Muscle of leg (tissue), 11 donors: ENCODE data around the gene RMND1. TPM values are rescaled to one million over a fixed set of nuclear protein-coding genes. Genes with fewer than 3 reads are reported as not detected.
A peak's percentile ranks its signal among the peaks of the same experiment; 100 is the strongest.
"Not testable (repeated sequence)": the region's sequence is repeated elsewhere in the genome, so short reads cannot be mapped to it uniquely, and the experiment has no call there.

Experiments used
- DNase-seq: peaks from one replicate; pipeline ENCODE4 v3.0.0; 2013
- H3K27ac ChIP-seq: one replicate; pipeline ENCODE4 v1.5.1; 2013; ENCODE audit warnings: mild to moderate bottlenecking, low read length, control low read depth
- H3K27me3 ChIP-seq: one replicate; pipeline ENCODE4 v1.6.1; 2013; ENCODE audit warnings: low read length; ENCODE audit not compliant: control insufficient read depth, insufficient read depth
- H3K36me3 ChIP-seq: one replicate; pipeline ENCODE4 v1.6.1; 2013; ENCODE audit warnings: low read length; ENCODE audit not compliant: control insufficient read depth, insufficient read depth
- H3K4me1 ChIP-seq: one replicate; pipeline ENCODE4 v1.6.1; 2013; ENCODE audit warnings: low read length; ENCODE audit not compliant: control insufficient read depth, insufficient read depth
- H3K4me3 ChIP-seq: one replicate; pipeline ENCODE4 v1.5.1; 2013; ENCODE audit warnings: low read length, control low read depth
- H3K9me3 ChIP-seq: replicated peaks from 2 replicates; pipeline ENCODE4 v1.6.1; 2013; ENCODE audit warnings: low read depth, low read length; ENCODE audit not compliant: control insufficient read depth
- WGBS: methylation state at CpG from one replicate; pipeline ENCODE4 v1.1.5; 2013; ENCODE audit warnings: missing lambda C conversion rate; ENCODE audit not compliant: insufficient coverage; 5-methylcytosine and 5-hydroxymethylcytosine counted together
- polyA plus RNA-seq, 8 donors: library from polyadenylated mRNA; unstranded; fragments of 120-200 nt; gene quantifications; one replicate each; pipeline versions ENCODE4 v1.2.1 to v1.2.3, GENCODE V29; 2013; ENCODE audit warnings: inconsistent platforms in 1 of 8, low replicate concordance in 1 of 8; ENCODE audit not compliant: insufficient read length in 8 of 8, insufficient read depth in 1 of 8
- total RNA-seq: library from RNA; stranded (reverse); fragments of 120-200 nt; gene quantifications from one replicate; pipeline ENCODE4 v1.2.4, GENCODE V29; 2013

The RMND1 gene
- total and polyA plus RNA-seq, 9 donors, result 16.2 to 24.0 (median 20.0) TPM

GRCh38 chr6:151461673-151462072 is 9.7 kb upstream of the RMND1 start:
- peaks cover 30% of the 10 kb centered on the region for H3K36me3 ChIP-seq

DNA sequence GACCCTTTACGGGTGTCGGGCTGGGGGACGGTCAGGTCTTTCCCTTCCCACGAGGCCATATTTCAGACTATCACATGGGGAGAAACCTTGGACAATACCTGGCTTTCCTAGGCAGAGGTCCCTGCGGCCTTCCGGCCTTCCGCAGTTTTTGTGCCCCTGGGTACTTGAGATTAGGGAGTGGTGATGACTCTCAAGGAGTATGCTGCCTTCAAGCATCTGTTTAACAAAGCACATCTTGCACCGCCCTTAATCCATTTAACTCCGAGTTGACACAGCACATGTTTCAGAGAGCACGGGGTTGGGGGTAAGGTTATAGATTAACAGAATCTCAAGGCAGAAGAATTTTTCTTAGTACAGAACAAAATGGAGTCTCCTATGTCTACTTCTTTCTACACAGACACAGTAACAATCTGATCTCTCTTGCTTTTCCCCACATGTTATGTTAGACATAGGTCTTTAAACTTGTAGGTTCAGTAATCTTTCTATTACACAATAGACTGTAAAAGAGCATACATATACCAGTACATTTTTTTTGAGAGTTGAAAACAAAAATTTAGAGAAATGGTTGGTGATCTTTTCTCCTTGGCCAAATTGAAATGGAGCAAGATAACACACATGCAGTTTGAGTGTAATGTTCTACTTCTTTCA is 3.9 kb upstream of the RMND1 start:
- H3K36me3 ChIP-seq, result peaks cover 15% of the 10 kb centered on the region
- not testable (repeated sequence) for H3K4me3 ChIP-seq, DNase-seq, H3K27ac ChIP-seq, H3K9me3 ChIP-seq, H3K4me1 ChIP-seq, H3K27me3 ChIP-seq
- WGBS, result no CpG with 5 or more reads among the region's 10 CpGs

More at GRCh38 chr6:151461673-151462072, 9.7 kb upstream of the RMND1 start:
- no peaks in the 10 kb centered on the region for H3K27me3 ChIP-seq
- no peaks in the 10 kb centered on the region for H3K4me1 ChIP-seq
- WGBS, result 100% methylated on average over 1 of the region's 4 CpGs
- no peak overlapping the region for H3K4me3 ChIP-seq
- H3K9me3 ChIP-seq, result no peaks in the 10 kb centered on the region
- H3K27ac ChIP-seq, result no peak overlapping the region
- no peak for DNase-seq

DNA sequence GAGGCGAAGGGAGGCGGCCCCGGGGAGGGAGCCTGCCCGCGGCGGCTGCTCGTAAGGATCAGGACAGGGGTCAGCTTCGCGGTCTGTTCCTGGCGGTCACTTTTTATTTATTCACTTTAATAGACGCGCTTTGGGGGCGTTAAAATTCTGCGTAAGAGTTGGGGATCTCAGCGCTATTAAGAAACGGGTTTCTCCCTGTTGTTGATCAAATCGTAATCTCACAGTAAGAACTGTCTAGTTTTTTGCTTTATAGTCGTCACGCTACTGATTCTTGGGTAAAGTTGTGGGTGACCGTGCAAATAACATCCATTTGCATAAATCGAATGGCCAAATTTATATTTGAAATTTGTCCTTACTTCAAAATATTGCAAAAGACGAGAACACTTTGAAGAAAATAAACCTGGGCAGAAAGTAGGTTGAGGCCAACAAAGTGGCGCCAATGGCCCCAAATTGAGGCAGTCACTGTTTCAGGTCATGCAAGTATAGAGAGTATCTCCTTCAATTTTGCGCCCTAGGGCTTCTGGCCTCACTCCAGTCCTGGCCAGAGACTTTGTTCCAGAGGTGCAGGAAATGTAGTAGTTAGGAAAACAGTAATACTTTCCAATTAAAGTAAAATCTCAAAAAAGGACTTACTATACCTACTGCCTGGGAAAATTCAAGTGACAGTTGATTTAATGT is 963 bp upstream of the RMND1 start:
- H3K27ac ChIP-seq, result peak overlapping the region; percentile 98
- no peaks in the 10 kb centered on the region for H3K9me3 ChIP-seq
- H3K4me3 ChIP-seq, result peak overlapping the region; percentile 90
- peak; percentile 67 for DNase-seq
- H3K4me1 ChIP-seq, result no peaks in the 10 kb centered on the region
- WGBS, result 2% methylated on average over 7 of the region's 24 CpGs
- peaks cover 5% of the 10 kb centered on the region for H3K36me3 ChIP-seq
- no peaks in the 10 kb centered on the region for H3K27me3 ChIP-seq

- under 1% methylated on average over 19 of the region's 22 CpGs for WGBS
- DNase-seq, result no peak
Observed at GRCh38 chr6:151451417-151451949, 443 bp downstream of the RMND1 start.

DNA sequence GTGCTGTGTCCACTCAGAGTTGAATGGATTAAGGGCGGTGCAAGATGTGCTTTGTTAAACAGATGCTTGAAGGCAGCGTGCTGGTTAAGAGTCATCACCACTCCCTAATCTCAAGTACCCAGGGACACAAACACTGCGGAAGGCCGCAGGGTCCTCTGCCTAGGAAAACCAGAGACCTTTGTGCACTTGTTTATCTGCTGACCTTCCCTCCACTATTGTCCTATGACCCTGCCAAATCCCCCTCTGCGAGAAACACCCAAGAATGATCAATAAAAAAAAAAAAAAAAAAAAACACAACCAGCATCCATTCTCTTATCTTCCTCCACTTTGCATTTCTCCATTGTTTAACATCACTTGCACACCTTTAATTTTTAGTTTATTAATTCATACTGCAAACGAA is 998 bp downstream of the RMND1 start:
- no CpG with 5 or more reads among the region's 6 CpGs for WGBS
- H3K9me3 ChIP-seq, result not testable (repeated sequence)

More at GRCh38 chr6:151451417-151451949, 443 bp downstream of the RMND1 start:
- H3K9me3 ChIP-seq, result no peaks in the 10 kb centered on the region
- H3K27me3 ChIP-seq, result no peaks in the 10 kb centered on the region
- peak overlapping the region; percentile 90 for H3K4me3 ChIP-seq
- no peaks in the 10 kb centered on the region for H3K4me1 ChIP-seq
- peaks cover under 1% of the 10 kb centered on the region for H3K36me3 ChIP-seq
- H3K27ac ChIP-seq, result peak overlapping the region; percentile 92

GRCh38 chr6:151448623-151449022 is 3.3 kb downstream of the RMND1 start:
- 99% methylated on average over 8 of the region's 12 CpGs for WGBS
- Histone ChIP-seq H3K9me3 (no peaks in the 10 kb centered on the region), H3K4me3 (no peak overlapping the region), H3K27ac (no peak overlapping the region), H3K4me1 (no peaks in the 10 kb centered on the region), H3K27me3 (no peaks in the 10 kb centered on the region), H3K36me3 (no peaks in the 10 kb centered on the region)
- no peak for DNase-seq

More for the DNA sequence above, 998 bp downstream of the RMND1 start:
- not testable (repeated sequence) for H3K36me3 ChIP-seq, DNase-seq, H3K27ac ChIP-seq, H3K27me3 ChIP-seq, H3K4me1 ChIP-seq
- peak overlapping the region; percentile 90 for H3K4me3 ChIP-seq

DNA sequence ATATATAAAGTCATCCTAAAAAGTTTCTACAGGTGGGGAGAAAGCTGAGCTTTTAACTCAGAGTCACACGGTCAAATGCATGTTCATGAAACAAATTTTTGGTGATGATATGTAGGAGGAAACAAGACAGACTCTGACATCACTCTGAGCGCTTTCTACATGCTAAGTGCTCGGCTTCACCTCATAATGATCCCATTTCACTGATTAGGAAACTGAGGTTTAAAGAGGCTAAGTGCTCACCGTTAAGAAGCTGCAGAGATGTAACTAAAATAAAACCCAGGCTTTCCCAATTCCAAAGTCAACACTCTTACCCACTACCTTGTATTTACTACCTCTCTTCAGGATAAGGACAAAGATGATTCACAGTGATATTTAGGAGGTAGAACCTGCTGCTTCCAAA is 4.7 kb downstream of the RMND1 start:
- Histone ChIP-seq H3K27me3 (no peaks in the 10 kb centered on the region), H3K27ac (no peak overlapping the region), H3K9me3 (no peaks in the 10 kb centered on the region), H3K4me3 (no peak overlapping the region), H3K36me3 (no peaks in the 10 kb centered on the region), H3K4me1 (no peaks in the 10 kb centered on the region)
- 100% methylated on average over 2 of the region's 4 CpGs for WGBS
- no peak for DNase-seq

DNA sequence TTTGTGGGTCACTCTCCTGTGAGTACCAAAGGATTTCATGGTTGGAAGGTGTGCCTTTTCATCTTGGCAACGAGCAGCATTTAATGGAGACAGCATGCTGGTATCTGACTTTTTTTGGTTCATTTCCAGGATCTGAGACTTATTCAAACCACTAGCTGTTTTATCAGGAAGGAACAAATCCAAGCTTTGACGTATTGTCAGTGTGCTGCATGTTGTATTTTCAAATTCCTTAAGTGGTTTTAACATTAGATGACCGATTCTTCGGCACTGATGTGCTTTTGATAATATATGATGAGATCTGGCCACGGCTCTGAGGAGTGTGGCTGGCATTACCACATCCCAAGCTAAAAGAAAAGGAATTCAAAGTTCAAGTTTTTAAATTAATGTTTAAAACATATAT is 6.4 kb downstream of the RMND1 start:
- H3K36me3 ChIP-seq, result no peaks in the 10 kb centered on the region
- H3K27ac ChIP-seq, result no peak overlapping the region
- DNase-seq, result peak; percentile 21
- H3K27me3 ChIP-seq, result no peaks in the 10 kb centered on the region
- H3K4me1 ChIP-seq, result no peaks in the 10 kb centered on the region
- WGBS, result no CpG with 5 or more reads among the region's 5 CpGs
- H3K4me3 ChIP-seq, result no peak overlapping the region
- H3K9me3 ChIP-seq, result no peaks in the 10 kb centered on the region

DNA sequence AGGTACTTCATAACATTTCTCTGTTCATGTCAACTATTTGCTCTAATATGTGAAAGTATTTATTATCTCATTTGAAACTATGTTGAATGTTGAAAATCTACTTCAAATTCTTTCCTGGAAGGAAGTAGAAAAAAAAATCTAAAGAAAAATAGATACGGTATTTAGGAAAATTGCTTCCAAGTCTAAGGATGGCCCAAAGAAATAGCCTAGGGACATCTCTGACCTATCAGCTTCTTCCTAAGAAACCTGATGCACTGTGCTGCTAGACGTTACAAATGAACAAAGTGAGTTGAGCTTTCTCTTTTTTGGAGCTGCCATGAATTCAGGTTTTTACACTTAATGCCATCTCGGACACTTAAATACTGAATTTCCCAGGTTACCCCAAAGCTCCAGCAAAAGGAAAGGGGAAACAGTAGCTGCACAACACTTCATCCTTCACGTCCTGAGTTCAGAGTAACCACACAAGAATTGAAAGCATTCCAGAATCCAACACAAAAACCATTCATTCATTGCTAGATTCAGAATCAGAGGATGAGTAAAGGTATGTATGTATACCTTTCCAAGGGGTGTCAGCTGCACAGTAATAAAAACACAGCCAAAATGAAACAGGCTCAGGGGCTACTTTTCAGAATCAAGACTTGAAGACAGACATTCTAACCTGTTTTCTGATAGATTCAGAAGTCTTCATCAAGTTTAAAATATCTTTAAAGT is 7.9 kb downstream of the RMND1 start:
- no peaks in the 10 kb centered on the region for H3K4me1 ChIP-seq
- H3K36me3 ChIP-seq, result no peaks in the 10 kb centered on the region
- no peaks in the 10 kb centered on the region for H3K9me3 ChIP-seq
- DNase-seq, result no peak
- peak overlapping the region; percentile 17 for H3K27ac ChIP-seq
- WGBS, result no CpG with 5 or more reads among the region's 4 CpGs
- H3K27me3 ChIP-seq, result no peaks in the 10 kb centered on the region
- H3K4me3 ChIP-seq, result no peak overlapping the region

- no peaks in the 10 kb centered on the region for H3K4me1 ChIP-seq
- peak overlapping the region; percentile 17 for H3K27ac ChIP-seq
- H3K27me3 ChIP-seq, result no peaks in the 10 kb centered on the region
- no peak overlapping the region for H3K4me3 ChIP-seq
- no CpG with 5 or more reads among the region's 5 CpGs for WGBS
- no peaks in the 10 kb centered on the region for H3K9me3 ChIP-seq
- peak; percentile 71 for DNase-seq
- no peaks in the 10 kb centered on the region for H3K36me3 ChIP-seq
Observed at GRCh38 chr6:151443454-151443853, 8.5 kb downstream of the RMND1 start.
